GM18873 (cell line): ENCODE measurements around the gene EN2.

Experiments used
- ATAC-seq: cut with Tn5 transposase; IDR thresholded peaks from one replicate; pipeline ENCODE4 v1.9.1; 2021; ENCODE audit warnings: mild to moderate bottlenecking, moderate library complexity, moderate number of reproducible peaks; ENCODE audit not compliant: unreplicated experiment, low FRiP score

The EN2 gene

GRCh38 chr7:155449869-155450557, 7.9 kb upstream of the EN2 start:
- ATAC-seq: no peak

DNA sequence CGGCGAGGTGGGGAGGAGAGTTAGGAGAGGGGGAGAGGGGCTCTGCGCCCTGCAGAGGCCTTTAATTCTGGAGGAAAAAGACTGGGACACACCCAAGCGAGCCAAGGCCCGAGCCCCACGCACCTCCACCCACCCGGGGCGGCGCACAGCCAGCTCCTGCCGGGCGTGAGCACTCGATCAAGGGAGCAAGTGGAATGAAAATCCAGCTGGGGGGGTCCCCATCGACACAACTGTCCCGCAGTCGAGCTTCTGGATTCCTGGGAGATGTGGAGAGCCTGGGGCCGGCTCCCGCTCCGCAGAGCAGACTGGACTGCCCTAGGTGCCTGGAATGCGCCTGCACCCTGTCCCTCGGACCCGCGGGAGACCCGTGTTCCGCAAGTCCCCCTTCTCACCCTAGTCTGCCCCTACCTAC, 7.4 kb upstream of the EN2 start:
- ATAC-seq: no peak

- no peak for ATAC-seq
Observed at GRCh38 chr7:155450970-155451801, 6.7 kb upstream of the EN2 start.

DNA sequence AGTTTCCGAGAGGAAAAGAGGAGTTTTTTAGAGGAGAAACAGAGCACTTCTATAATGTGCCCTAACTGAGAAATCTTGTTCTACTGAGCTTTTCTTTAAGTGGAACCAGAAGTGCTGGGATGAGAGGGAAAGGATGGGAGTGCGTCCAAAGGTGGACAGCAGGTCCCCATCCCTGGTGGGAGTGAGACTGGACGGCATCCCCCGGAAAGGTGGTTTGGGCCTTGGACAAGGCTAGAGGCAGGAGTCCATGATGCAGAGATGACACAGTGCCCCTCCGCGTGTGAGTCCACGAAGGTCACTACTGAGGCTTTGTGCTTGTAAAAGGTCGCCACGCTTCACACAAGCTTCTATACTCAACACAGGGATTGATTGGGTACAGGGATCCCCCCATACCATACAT, 6.1 kb upstream of the EN2 start:
- no peak for ATAC-seq

DNA sequence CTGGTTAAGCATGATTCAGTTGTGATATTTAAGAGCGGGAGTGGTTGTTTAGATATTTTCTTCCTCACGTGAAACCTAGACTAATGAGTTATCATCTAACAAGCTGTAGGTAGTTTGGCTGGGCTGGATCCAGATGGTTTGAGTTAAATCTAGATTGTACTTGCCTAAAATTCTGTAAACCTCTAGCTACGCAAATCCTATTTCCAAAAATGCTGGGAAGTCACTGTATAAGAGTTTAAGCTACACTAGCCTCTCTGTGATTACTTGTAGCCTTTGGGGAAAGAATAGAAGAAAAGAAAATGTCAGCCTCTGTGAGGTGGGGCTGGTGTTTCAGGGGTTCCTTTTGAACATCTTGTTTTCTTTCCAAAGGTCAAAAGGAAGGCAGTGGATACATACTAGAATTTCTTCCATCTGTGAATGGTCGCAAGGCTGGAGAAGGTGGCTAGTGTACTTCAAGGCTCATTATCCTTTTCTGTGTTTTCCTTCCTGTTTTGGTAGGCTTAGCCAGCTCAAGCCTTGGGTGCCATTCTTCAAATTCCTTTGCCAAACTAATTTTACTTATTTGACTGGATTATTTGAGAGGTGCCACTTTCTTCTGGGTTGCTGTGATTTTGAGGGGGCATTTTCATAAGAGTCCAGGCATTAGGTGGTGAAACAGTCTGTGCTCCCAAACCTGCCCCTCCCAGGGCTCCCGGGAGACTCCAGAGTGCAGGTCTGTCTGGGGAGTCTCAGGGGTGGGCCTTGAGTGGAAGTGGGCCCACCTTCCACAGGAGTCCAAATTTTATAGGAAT, 5.2 kb upstream of the EN2 start:
- no peak for ATAC-seq

DNA sequence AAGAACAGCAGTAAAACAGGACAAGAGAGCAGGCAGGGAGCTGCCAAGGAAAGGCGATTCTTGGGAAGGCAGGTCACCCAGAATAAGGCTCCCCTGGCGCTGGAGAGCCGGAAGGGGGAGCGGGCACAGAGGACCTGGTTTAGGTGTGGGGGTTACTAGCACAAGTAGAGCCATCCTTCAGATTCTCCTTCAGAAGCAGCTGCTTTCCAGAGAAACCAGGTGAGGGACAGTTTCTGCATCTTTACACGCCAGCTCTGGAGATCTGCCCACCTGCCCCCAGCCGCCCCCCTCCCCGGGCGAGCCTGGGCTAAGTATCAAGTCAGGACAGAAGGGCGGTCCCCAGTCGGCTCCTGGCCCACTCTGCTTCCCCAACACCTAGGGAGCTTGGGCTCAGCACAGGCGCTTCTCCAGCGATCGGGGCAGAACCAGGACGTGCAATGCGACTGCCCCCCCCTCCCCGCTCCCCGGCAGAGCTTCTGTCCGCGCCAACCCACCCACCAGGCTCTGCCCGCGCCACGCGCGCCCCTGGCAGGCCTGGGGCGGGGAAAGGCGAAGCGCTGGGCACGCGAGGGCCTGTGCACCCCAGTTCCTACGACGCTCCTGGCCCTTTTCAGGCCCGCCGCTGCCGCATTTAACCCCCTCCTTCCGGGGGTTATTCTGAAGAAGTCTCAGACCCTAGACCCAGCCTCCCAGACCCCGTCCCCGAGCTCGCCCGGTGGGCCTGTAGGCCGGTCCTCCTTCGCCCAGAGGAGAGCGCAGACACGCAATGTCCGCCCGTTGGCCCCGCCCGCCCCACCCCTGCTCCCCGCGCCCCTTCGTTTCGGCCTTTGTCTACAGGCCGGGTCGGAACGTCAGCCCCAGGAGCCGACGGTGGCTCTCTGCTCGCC, 4.4 kb upstream of the EN2 start:
- no peak for ATAC-seq

- ATAC-seq: no peak
Observed at GRCh38 chr7:155454183-155455112, 3.5 kb upstream of the EN2 start.

- ATAC-seq: no peak
Observed at GRCh38 chr7:155455132-155455693, 2.7 kb upstream of the EN2 start.

GRCh38 chr7:155455776-155456737, 1.9 kb upstream of the EN2 start:
- no peak for ATAC-seq

DNA sequence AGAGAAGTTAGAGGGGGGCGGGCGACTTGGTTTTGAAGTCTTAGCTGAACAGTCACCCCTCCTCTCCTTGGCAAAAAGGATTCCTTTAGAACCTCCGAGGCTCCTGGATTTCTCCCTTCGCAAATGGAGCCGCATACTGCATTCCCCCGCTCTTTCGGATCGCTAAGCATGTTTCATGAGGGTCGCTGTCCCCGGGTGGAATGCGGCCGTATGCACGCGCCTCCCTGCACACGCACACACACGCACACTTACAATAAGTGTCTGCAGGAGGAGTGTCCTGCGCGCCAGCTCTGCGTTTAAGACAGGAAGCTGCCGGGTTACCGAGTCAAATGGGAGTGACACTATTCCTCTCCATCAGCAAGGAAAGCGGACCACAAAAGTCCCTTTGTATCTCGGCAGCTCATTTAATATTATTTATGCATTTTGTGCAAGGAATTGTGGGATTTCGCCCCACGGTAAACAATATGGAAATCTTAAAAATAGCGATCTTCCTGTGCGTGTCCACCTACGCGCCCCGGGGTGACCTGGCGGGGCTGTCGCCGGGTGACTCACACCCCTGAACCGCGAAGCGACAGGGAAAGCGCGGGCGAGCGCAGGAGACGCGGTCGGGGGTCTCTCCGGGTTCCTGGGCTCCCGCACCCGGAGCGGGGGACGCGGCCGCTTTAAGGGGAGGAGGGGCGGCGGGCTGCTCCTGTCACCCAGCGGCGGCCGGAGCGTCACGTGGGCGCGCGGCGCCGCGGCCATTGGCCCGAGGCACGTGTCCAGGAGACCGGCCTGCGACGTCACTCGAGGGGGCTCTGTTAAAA, 988 bp upstream of the EN2 start:
- no peak for ATAC-seq

GRCh38 chr7:155457544-155458110, 302 bp upstream of the EN2 start:
- no peak for ATAC-seq

GRCh38 chr7:155458878-155459699, 1.2 kb downstream of the EN2 start:
- no peak for ATAC-seq

DNA sequence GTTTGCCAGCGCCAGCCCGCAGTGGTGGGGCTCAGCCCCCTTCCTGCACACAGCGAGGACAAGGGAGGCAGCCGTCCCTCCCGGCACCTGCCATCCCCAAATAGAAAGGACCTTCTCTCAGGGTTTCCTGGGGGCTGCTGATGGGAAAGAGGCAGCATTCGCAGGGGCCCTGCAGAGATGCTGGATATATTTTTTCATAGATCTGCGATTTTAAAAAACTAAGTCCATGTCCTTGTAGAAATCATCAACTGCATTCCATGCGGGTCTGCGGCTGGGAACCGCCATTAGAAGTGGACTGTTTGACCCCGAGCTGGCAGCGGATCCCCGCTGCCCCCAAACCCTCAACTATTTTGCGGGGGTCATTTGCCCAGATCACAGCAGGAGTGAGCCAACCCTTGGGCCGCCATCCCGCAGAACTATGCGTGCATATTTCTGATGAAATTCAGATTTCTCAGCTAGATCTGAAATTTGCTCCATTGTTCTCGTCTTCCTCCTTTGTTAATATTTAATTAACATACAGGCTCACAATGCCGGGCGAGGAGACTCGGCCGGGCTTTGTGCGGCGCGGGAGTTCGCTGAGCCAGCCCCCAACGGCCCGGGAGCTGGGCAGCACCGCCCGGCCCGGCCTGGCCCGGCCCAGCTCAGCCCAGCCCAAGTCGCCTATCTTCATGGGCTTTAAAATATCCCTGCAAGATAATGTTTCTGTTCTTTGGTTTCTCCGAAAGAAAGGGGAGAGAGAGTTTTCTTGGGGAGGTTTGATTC, 2.0 kb downstream of the EN2 start:
- no peak for ATAC-seq

DNA sequence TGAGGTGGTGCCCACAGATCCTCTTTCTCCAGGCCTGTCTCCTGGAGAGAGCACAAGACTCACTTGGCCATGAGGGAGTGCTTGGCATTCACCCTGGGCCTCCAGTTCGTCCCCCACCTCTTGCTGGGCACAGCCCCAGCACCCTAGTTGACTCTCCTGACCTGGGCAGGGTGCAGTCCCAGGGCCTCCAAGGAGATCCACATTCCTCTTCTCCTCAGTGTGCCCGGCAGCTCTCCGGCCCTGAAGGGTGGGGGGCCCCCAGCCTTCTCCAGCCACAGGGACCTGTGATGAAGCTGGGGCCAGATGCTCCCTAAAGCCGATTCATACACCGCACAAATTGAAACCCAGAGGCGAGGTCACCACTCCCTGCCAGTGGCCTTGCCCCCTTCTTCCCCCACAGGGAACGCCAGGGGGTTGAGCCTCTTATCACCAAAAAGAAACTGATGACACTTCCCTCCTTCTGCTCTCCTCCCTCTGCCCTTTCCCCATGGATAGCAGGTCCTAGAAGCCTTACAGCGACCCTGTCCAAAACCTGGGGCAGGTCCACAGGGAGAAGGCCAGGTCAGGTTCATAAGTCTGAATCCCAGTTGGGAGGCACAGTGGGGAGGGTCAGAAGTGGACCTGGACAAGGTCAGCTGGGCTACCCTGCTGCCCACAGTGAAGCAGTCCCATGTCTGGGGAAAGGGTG, 3.1 kb downstream of the EN2 start:
- ATAC-seq: no peak
